GM18867 (cell line): ENCODE data around the gene NOX5.

Experiments
- ATAC-seq: cut with Tn5 transposase; IDR thresholded peaks from one replicate; pipeline ENCODE4 v1.9.1; 2021; ENCODE audit warnings: mild to moderate bottlenecking, moderate library complexity; ENCODE audit not compliant: unreplicated experiment

Gene NOX5

GRCh38 chr15:69096626-69097025, 82.1 kb downstream of the NOX5 start:
- ATAC-seq, result no peak

GRCh38 chr15:69098771-69099170, 84.3 kb downstream of the NOX5 start:
- no peak for ATAC-seq

- ATAC-seq, result no peak
Measured at GRCh38 chr15:69099941-69100340, 85.4 kb downstream of the NOX5 start.

- ATAC-seq, result no peak
Measured at GRCh38 chr15:69100821-69101220, 86.3 kb downstream of the NOX5 start.

GRCh38 chr15:69104050-69104750, 89.7 kb downstream of the NOX5 start:
- ATAC-seq, result peak; percentile 45

- ATAC-seq, result no peak
Measured at GRCh38 chr15:69105451-69105985, 91.0 kb downstream of the NOX5 start.

GRCh38 chr15:69107025-69107620, 92.6 kb downstream of the NOX5 start:
- no peak for ATAC-seq
